Measurements from ENCODE around the gene ANKFY1.

DNA sequence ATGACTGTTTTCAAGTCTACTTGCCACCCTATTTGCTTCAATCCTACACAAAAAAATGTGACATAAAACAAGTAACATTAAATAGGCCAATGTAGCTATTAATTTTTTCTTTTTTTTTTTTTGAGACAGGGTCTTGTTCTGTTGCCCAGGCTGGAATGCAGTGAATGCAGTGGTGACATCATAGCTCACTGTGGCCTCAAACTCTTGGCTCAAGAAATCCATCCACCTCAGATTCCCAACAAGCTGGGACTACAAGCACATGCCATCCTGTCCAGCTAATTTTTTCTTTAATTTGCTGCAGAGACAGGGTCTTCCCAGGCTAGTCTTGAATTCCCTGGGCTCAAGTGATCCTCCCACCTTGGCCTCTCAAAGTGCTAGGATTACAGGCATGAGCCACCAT lies 29.4 kb downstream of the ANKFY1 start:
- TF ChIP-seq, protein P1, sequence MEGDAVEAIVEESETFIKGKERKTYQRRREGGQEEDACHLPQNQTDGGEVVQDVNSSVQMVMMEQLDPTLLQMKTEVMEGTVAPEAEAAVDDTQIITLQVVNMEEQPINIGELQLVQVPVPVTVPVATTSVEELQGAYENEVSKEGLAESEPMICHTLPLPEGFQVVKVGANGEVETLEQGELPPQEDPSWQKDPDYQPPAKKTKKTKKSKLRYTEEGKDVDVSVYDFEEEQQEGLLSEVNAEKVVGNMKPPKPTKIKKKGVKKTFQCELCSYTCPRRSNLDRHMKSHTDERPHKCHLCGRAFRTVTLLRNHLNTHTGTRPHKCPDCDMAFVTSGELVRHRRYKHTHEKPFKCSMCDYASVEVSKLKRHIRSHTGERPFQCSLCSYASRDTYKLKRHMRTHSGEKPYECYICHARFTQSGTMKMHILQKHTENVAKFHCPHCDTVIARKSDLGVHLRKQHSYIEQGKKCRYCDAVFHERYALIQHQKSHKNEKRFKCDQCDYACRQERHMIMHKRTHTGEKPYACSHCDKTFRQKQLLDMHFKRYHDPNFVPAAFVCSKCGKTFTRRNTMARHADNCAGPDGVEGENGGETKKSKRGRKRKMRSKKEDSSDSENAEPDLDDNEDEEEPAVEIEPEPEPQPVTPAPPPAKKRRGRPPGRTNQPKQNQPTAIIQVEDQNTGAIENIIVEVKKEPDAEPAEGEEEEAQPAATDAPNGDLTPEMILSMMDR (conservative IDR thresholded peaks at IDR 0.05; ENCODE audit: low read depth, low read length), result no peak
- no peak for TF ChIP-seq EZH2 (IDR thresholded peaks at IDR 0.05; ENCODE audit: low read length, unreplicated experiment)

Data from PC-3 (cell line).